PC-9 (cell line): Measurements from ENCODE around the gene MUC22. TPM values are rescaled to one million over a fixed set of nuclear protein-coding genes. Genes with fewer than 3 reads are reported as not detected.
"Not testable (repeated sequence)": the region's sequence is repeated elsewhere in the genome, so short reads cannot be mapped to it uniquely, and the experiment has no call there.

Source experiments
- BruUV-seq: library from RNA; stranded (reverse); fragments of 400-500 nt; replicated peaks from 2 replicates; lab custom pipeline; 2021; lab: Mats Ljungman, UMichigan
- CTCF ChIA-PET: fragments of 300-600 bp; sonication (Branson Sonifier 250); formaldehyde crosslinking; loops from one replicate; lab custom pipeline; 2022; ENCODE audit warnings: antibody characterized with exemption; lab: Charles Lee
- POLR2A ChIA-PET: fragments of 300-600 bp; sonication (Branson Sonifier 250); formaldehyde crosslinking; loops from one replicate; lab custom pipeline; 2022; ENCODE audit warnings: antibody characterized with exemption; ENCODE audit not compliant: unreplicated experiment; lab: Charles Lee
- DNase-seq, 2 experiments: peaks; one replicate each; pipeline versions ENCODE4 v3.0.0 to v3.0.0-alpha.2; 2015 to 2022; ENCODE audit warnings: mixed read lengths in 1 of 2
- H2AFZ ChIP-seq: fragments of 200-600 bp; sonication (generic); 2 replicates; pipeline ENCODE4 v1.8.1; 2017; ENCODE audit warnings: antibody characterized with exemption
- H3F3A ChIP-seq: fragments of 200-600 bp; sonication (generic); 2 replicates; pipeline ENCODE4 v1.8.1; 2017; ENCODE audit warnings: antibody characterized with exemption, mild to moderate bottlenecking, low read depth; ENCODE audit not compliant: insufficient read depth
- H3K27ac ChIP-seq: fragments of 200-600 bp; sonication (generic); 2 replicates; pipeline ENCODE4 v1.6.1; 2016; ENCODE audit warnings: mixed run types
- H3K27me3 ChIP-seq: fragments of 200-600 bp; sonication (generic); 2 replicates; pipeline ENCODE4 v1.6.1; 2016; ENCODE audit warnings: low read depth, mixed run types; ENCODE audit not compliant: insufficient read depth
- H3K36me3 ChIP-seq: fragments of 200-600 bp; sonication (generic); 2 replicates; pipeline ENCODE4 v1.6.1; 2016; ENCODE audit warnings: low read depth, mixed run types
- H3K4me1 ChIP-seq: fragments of 200-600 bp; sonication (generic); replicated peaks from 2 replicates; pipeline ENCODE4 v1.6.1; 2016; ENCODE audit warnings: mixed run types; ENCODE audit not compliant: insufficient read depth
- H3K4me2 ChIP-seq: fragments of 200-600 bp; sonication (generic); 2 replicates; pipeline ENCODE4 v1.6.1; 2017; ENCODE audit warnings: mixed run types
- H3K4me3 ChIP-seq: fragments of 200-600 bp; sonication (generic); 2 replicates; pipeline ENCODE4 v1.6.1; 2016; ENCODE audit warnings: mixed run types
- H3K79me2 ChIP-seq: fragments of 200-600 bp; sonication (generic); 2 replicates; pipeline ENCODE4 v1.6.1; 2017; ENCODE audit warnings: low read depth, mixed run types
- H3K9me2 ChIP-seq: fragments of 200-600 bp; sonication (generic); 2 replicates; pipeline ENCODE4 v1.8.1; 2017; ENCODE audit warnings: mild to moderate bottlenecking; ENCODE audit not compliant: insufficient read depth
- H3K9me3 ChIP-seq: fragments of 200-600 bp; sonication (generic); 2 replicates; pipeline ENCODE4 v1.8.1; 2016; ENCODE audit warnings: low read depth; ENCODE audit not compliant: insufficient read depth
- H4K20me1 ChIP-seq: fragments of 200-600 bp; sonication (generic); 2 replicates; pipeline ENCODE4 v1.8.1; 2017; ENCODE audit not compliant: insufficient read depth
- CTCF ChIP-seq: fragments of 200-600 bp; sonication (generic); conservative IDR thresholded peaks from 2 replicates; pipeline ENCODE4 v1.6.1; 2017; ENCODE audit warnings: mixed run types, antibody characterized with exemption, mild to moderate bottlenecking, moderate library complexity
- EZH2 ChIP-seq: fragments of 200-600 bp; sonication (generic); IDR thresholded peaks from 2 replicates; pipeline ENCODE4 v1.8.0; 2017; ENCODE audit warnings: antibody characterized with exemption, low read depth
- intact Hi-C: fragments of 100-400 bp; cut with micrococcal nuclease; formaldehyde crosslinking; loops from one replicate; pipeline ENCODE4 v1.10.0; 2022; ENCODE audit not compliant: unreplicated experiment
- total RNA-seq: library from RNA; stranded (reverse); gene quantifications from 2 replicates; pipeline ENCODE4 v1.2.3, GENCODE V29; 2021

Gene MUC22
- total RNA-seq, 1 experiment from 2014 or later: not detected

GRCh38 chr6:31020057-31020456 lies 9.8 kb downstream of the MUC22 start:
- CTCF ChIA-PET: no interaction called here
- intact Hi-C loops: no loop called here
- H2AFZ ChIP-seq: no peak overlapping the region
- TF ChIP-seq EZH2 (no peak), CTCF (no peak)
- no peaks in the 10 kb centered on the region for H3K4me1 ChIP-seq
- no peaks in the 10 kb centered on the region; the same call in 1 of the 2 replicates for H3K9me3 ChIP-seq
- no peak for DNase-seq
- no peaks in the 10 kb centered on the region for H3K36me3 ChIP-seq
- H3K4me3 ChIP-seq: no peak overlapping the region
- no TSS peak for BruUV-seq
- POLR2A ChIA-PET: interaction anchor here (0.6 kb wide), 1 partner anchor 12 kb away, joined by 3 read pairs; no protein-coding TSS in a partner anchor
- no peaks in the 10 kb centered on the region for H4K20me1 ChIP-seq
- H3K9me2 ChIP-seq: no peaks in the 10 kb centered on the region
- H3F3A ChIP-seq: no peaks in the 10 kb centered on the region
- H3K79me2 ChIP-seq: no peaks in the 10 kb centered on the region
- no peak overlapping the region for H3K27ac ChIP-seq
- no peaks in the 10 kb centered on the region for H3K27me3 ChIP-seq
- no peak overlapping the region for H3K4me2 ChIP-seq

DNA sequence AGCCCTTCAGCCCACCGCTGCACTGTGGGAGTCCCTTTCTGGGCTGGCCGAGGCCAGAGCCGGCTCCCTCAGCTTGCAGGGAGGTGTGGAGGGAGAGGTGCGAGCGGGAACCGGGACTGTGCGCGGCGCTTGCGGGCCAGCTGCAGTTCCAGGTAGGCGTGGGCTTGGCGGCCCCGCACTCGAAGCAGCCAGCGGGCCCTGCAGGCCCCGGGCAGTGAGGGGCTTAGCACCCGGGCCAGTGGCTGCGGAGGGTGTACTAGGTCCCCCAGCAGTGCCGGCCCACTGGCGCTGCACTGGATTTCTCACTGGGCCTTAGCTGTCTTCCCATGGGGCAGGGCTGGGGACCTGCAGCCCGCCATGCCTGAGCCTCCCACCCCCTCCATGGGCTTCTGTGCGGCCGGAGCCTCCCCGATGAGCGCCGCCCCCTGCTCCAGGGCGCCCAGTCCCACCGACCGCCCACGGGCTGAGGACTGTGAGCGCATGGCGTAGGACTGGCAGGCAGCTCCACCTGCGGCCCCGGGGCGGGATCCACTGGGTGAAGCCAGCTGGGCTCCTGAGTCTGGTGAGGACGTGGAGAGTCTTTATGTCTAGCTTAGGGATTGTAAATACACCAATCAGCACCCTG lies 10.5 kb downstream of the MUC22 start:
- H3K36me3 ChIP-seq, H3K27ac ChIP-seq, POLR2A ChIA-PET, H3K4me1 ChIP-seq, CTCF ChIA-PET, intact Hi-C loops, H3K27me3 ChIP-seq, BruUV-seq, H3K4me2 ChIP-seq, H2AFZ ChIP-seq, H3K9me3 ChIP-seq, DNase-seq, H3K79me2 ChIP-seq, H3K4me3 ChIP-seq, H4K20me1 ChIP-seq, H3K9me2 ChIP-seq, H3F3A ChIP-seq: not testable (repeated sequence)

GRCh38 chr6:31021705-31022531 lies 11.6 kb downstream of the MUC22 start:
- H3K4me1 ChIP-seq, H3K9me2 ChIP-seq, intact Hi-C loops, H3K27me3 ChIP-seq, DNase-seq, H3K9me3 ChIP-seq, H3K79me2 ChIP-seq, H3K27ac ChIP-seq, H4K20me1 ChIP-seq, H3F3A ChIP-seq, BruUV-seq, H3K36me3 ChIP-seq, CTCF ChIA-PET, H3K4me3 ChIP-seq, POLR2A ChIA-PET, H3K4me2 ChIP-seq, H2AFZ ChIP-seq: not testable (repeated sequence)

DNA sequence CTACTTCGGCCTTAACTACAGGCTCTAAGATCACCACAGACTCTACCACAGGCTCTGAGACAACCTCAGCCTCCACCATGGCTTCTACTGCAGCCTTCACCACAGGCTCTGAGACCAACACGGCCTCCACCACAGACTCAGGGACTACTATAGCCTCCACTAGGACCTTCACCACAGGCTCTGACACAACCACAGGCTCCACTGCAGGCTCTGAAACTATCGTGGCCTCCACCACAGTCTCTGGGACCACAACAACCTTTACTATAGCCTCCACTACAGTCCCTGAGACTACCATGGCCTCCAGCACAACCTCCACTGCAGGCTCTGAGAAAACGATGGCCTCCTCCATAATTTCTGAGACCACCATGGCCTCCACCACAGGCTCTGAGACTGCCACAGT lies 15.3 kb downstream of the MUC22 start:
- no peaks in the 10 kb centered on the region for H3K36me3 ChIP-seq
- no peaks in the 10 kb centered on the region for H3K4me1 ChIP-seq
- no peaks in the 10 kb centered on the region for H3F3A ChIP-seq
- no peaks in the 10 kb centered on the region for H4K20me1 ChIP-seq
- H3K9me2 ChIP-seq: no peaks in the 10 kb centered on the region
- H2AFZ ChIP-seq: no peak overlapping the region
- H3K9me3 ChIP-seq: no peaks in the 10 kb centered on the region; the same call in 1 of the 2 replicates
- no peak overlapping the region for H3K4me2 ChIP-seq
- H3K4me3 ChIP-seq: no peak overlapping the region
- CTCF ChIA-PET: no interaction called here
- intact Hi-C loops: no loop called here
- BruUV-seq: no TSS peak
- H3K27me3 ChIP-seq: no peaks in the 10 kb centered on the region
- no peak for TF ChIP-seq CTCF
- no peak for TF ChIP-seq EZH2
- H3K79me2 ChIP-seq: no peaks in the 10 kb centered on the region
- DNase-seq: no peak
- no peak overlapping the region for H3K27ac ChIP-seq
- POLR2A ChIA-PET: no interaction called here
